A549 (cell line): ENCODE data around the gene COX7C. TPM values are rescaled to one million over a fixed set of nuclear protein-coding genes. Genes with fewer than 3 reads are reported as not detected.

Experiments
- REST ChIP-seq: fragments of 200-600 bp; sonication (generic); IDR thresholded peaks from 2 replicates; pipeline ENCODE4 v1.6.1; 2016; ENCODE audit warnings: antibody characterized with exemption, mild to moderate bottlenecking, moderate library complexity
- polyA plus RNA-seq, 4 experiments: library from polyadenylated mRNA; depleted of rRNA in 3 of 4; stranded (reverse); fragments of >200 nt; fragmentation: RNase III in 1 of 4; extraction: RNeasy Plus Mini Kit Qiagen cat#74134 plus additional on column Dnase treatment in 1 of 4; gene quantifications; 2 replicates in 3 of 4; 3 replicates in 1 of 4; pipeline ENCODE4 v1.2.3, GENCODE V29; 2011 to 2017
- small RNA-seq, 6 experiments: library from RNA; depleted of rRNA; stranded (forward); fragments of <200 nt; gene quantifications; one replicate each; pipeline ENCODE3, GENCODE V24; 2012

COX7C gene
- polyA plus RNA-seq, 2 of the 4 experiments (the other 2 are of a cell fraction): 842 to 1,182 TPM

- no peak for TF ChIP-seq REST
These were observed 49.2 kb downstream of the COX7C start (continued) for GRCh38 chr5:86666981-86667380.

Small RNA genes lying within 50 kb of the gene (small RNA-seq; reads per million reads assigned to genes)
- 0 reads per million in 6 experiments for gene RNU6-804P
